ENCODE data around the gene OTOP1.
"Not testable (repeated sequence)": the region's sequence is repeated elsewhere in the genome, so short reads cannot be mapped to it uniquely, and the experiment has no call there.

The OTOP1 gene

GRCh38 chr4:4233610-4234009, 6.9 kb upstream of the OTOP1 start:
- DNase-seq (ENCODE audit: low spot score) = no peak

GRCh38 chr4:4228356-4228668, 1.6 kb upstream of the OTOP1 start:
- no peak for DNase-seq (ENCODE audit: low spot score)

- no peak for DNase-seq (ENCODE audit: low spot score)
Measured at GRCh38 chr4:4227510-4228355, 1.0 kb upstream of the OTOP1 start.

GRCh38 chr4:4225915-4226605, 669 bp downstream of the OTOP1 start:
- DNase-seq (ENCODE audit: low spot score) = no peak

- no peak for DNase-seq (ENCODE audit: low spot score)
Measured at GRCh38 chr4:4217113-4217512, 9.6 kb downstream of the OTOP1 start.

- DNase-seq (ENCODE audit: low spot score) = peak; percentile 26
Measured at GRCh38 chr4:4216648-4217047, 10.1 kb downstream of the OTOP1 start.

- not testable (repeated sequence) for DNase-seq (ENCODE audit: low spot score)
Measured at GRCh38 chr4:4213674-4214073, 13.1 kb downstream of the OTOP1 start.

GRCh38 chr4:4206204-4206603, 20.5 kb downstream of the OTOP1 start:
- DNase-seq (ENCODE audit: low spot score) = no peak

- no peak for DNase-seq (ENCODE audit: low spot score)
Measured at GRCh38 chr4:4204401-4204745, 22.4 kb downstream of the OTOP1 start.

GRCh38 chr4:4203688-4204400, 22.9 kb downstream of the OTOP1 start:
- no peak for DNase-seq (ENCODE audit: low spot score)

- DNase-seq (ENCODE audit: low spot score) = no peak
Measured at GRCh38 chr4:4202510-4202909, 24.2 kb downstream of the OTOP1 start.

GRCh38 chr4:4200624-4201023, 26.1 kb downstream of the OTOP1 start:
- no peak for DNase-seq (ENCODE audit: low spot score)

GRCh38 chr4:4195354-4195753, 31.4 kb downstream of the OTOP1 start:
- DNase-seq (ENCODE audit: low spot score) = no peak

GRCh38 chr4:4188557-4188956, 38.2 kb downstream of the OTOP1 start:
- not testable (repeated sequence) for DNase-seq (ENCODE audit: low spot score)

GRCh38 chr4:4185528-4185927, 41.2 kb downstream of the OTOP1 start:
- no peak for DNase-seq (ENCODE audit: low spot score)

GRCh38 chr4:4182835-4183568, 43.7 kb downstream of the OTOP1 start:
- DNase-seq (ENCODE audit: low spot score) = peak; percentile 22

- DNase-seq (ENCODE audit: low spot score) = no peak
Measured at GRCh38 chr4:4170596-4171150, 56.1 kb downstream of the OTOP1 start.

GRCh38 chr4:4167981-4168780, 58.5 kb downstream of the OTOP1 start:
- not testable (repeated sequence) for DNase-seq (ENCODE audit: low spot score)

GRCh38 chr4:4166986-4167385, 59.7 kb downstream of the OTOP1 start:
- DNase-seq (ENCODE audit: low spot score) = not testable (repeated sequence)

- not testable (repeated sequence) for DNase-seq (ENCODE audit: low spot score)
Measured at GRCh38 chr4:4165701-4166392, 60.9 kb downstream of the OTOP1 start.

Data from AG08396 (cell line).